Stimulated activated CD8-positive, alpha-beta memory T cell treated with anti-CD3 and anti-CD28 coated beads, Interleukin-12 subunit alpha, Interleukin-12 subunit beta, amount 100 ng/mL, for 1 hour (primary cell): ENCODE measurements around the gene CLK3.
A peak's percentile ranks its signal among the peaks of the same experiment; 100 is the strongest.

Experiments used
- DNase-seq: peaks from one replicate; pipeline ENCODE4 v3.0.0-alpha.2; 2020; ENCODE audit warnings: low read depth

CLK3 gene

GRCh38 chr15:74603789-74604705 is 11.6 kb upstream of the CLK3 start:
- no peak for DNase-seq

- DNase-seq: no peak
Measured at GRCh38 chr15:74604983-74605794, 10.4 kb upstream of the CLK3 start.

GRCh38 chr15:74605795-74606150 is 9.9 kb upstream of the CLK3 start:
- no peak for DNase-seq

GRCh38 chr15:74608786-74609185 is 6.8 kb upstream of the CLK3 start:
- DNase-seq: no peak

- DNase-seq: no peak
Measured at GRCh38 chr15:74609938-74610301, 5.7 kb upstream of the CLK3 start.

- no peak for DNase-seq
Measured at GRCh38 chr15:74610302-74610951, 5.2 kb upstream of the CLK3 start.

- no peak for DNase-seq
Measured at GRCh38 chr15:74611341-74611740, 4.3 kb upstream of the CLK3 start.

GRCh38 chr15:74611834-74612233 is 3.8 kb upstream of the CLK3 start:
- no peak for DNase-seq

- DNase-seq: no peak
Measured at GRCh38 chr15:74612677-74613076, 3.0 kb upstream of the CLK3 start.

- no peak for DNase-seq
Measured at GRCh38 chr15:74613089-74613952, 2.3 kb upstream of the CLK3 start.

- DNase-seq: no peak
Measured at GRCh38 chr15:74613953-74614743, 1.5 kb upstream of the CLK3 start.

GRCh38 chr15:74614744-74615507 is 710 bp upstream of the CLK3 start:
- peak; percentile 76 for DNase-seq

- peak; percentile 49 for DNase-seq
Measured at GRCh38 chr15:74616366-74616939, 817 bp downstream of the CLK3 start.

- no peak for DNase-seq
Measured at GRCh38 chr15:74616996-74617395, 1.4 kb downstream of the CLK3 start.

GRCh38 chr15:74618841-74619596 is 3.4 kb downstream of the CLK3 start:
- DNase-seq: no peak

- DNase-seq: no peak
Measured at GRCh38 chr15:74619916-74620635, 4.4 kb downstream of the CLK3 start.

GRCh38 chr15:74620636-74621545 is 5.3 kb downstream of the CLK3 start:
- peak; percentile 40 for DNase-seq
